ENCODE measurements around the gene ZDHHC3.

ZDHHC3 gene

DNA sequence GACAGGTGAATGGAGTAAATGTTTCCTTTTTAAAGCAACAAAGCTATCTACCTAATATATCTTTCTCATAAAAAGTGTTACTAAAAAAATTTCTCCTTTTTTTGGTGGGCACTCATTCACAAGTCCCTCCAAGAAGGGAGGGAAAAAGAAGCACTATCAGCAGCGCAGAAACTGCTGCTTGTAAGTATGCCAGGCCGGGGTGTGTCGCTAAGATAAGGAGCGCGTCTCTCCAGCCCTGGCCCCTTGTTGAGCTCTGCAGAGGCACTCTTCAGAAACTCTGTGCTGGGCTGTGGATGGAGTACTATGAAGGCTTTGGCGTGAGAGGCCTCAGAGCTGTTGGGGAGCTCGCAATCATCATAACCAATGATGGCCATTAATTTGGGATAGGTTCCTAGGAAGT lies 49.1 kb downstream of the ZDHHC3 start:
- peak; percentile 75 for DNase-seq (ENCODE audit: low spot score)

DNA sequence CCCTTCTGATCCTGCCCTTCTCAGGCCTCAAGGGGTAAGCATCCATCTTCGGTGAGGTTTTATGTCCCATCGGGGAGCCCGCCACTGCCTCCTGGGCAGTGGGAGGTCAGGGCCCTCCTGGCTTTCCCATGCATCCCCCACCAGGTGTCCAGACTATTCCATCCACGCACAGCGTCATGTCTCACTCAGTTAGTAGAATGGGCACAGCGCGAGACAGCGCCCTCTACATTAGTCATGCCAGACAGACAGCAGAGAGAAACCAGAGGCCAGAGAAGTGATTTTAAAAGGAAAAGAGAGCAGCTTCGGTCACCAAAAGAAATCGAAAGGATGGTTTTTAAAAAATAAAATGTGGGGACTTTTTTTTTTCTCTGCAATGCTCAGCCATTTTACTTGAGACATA lies 49.8 kb downstream of the ZDHHC3 start:
- DNase-seq (ENCODE audit: low spot score): peak; percentile 15

DNA sequence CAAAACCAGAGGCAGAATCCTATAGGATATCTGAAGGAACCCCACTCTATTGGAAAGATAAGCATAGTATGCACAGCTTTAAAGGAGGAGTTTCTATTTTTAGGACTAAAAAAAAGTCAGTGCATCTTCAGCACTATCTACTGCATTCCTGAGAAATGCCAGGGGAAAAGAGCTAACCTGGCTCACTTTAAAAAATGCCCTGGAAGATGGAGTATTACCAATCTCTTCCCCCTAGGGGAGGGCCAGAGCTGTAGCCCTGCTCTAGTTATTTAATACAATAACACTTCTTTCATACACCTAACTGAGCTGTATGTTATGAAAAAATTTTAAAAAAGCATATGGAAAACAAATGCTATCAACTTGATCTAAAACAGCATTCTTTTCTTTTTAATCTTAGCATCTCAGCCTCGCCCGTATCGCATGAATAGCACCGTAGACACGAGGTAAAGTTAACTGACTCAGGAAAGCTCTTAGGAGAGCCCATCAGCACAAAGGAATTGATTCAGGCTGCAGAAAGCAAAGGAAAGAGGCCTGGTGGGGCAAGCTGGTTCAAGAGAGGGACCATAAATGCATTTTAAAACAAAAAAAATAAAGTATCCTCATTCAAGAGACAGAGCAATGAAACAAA lies 51.4 kb downstream of the ZDHHC3 start:
- DNase-seq (ENCODE audit: low spot score): no peak

DNA sequence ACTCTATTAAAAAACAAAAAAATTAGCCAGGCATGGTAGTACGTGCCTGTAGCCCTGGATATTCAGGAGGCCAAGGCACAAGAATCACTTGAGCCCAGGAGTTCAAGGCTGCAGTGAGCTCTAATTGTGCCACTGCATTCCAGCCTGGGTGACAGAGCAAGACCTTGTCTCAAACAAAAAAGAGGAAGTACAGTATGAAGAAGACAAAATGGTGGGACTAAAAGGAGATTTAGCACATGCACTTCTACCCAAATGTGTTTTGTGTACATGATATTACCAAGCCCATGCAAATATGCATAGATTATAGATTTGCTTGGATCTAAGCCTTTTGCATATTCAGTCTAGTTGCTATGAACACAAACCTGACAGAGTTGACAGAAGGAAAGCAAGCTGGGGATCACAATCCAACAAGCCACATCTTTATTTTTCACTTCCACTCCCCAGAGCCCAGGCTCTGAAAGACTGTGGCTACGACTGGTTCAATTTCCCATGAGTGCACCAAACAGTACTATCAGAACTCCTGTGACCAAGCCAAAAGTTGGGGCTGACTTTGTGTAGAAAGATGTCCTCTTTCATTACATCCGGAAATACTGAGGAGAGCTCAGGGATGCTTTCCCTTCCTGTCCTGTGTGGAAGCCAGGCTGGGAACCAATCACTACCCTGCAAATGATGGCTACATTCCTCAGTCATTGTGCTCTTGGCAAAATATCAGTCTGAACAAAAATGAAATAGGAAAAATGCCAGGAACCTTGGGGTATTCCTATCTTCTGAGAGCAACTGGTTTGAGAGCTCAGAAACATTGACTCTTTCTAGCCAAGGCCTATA lies 52.1 kb downstream of the ZDHHC3 start:
- DNase-seq (ENCODE audit: low spot score): no peak

DNA sequence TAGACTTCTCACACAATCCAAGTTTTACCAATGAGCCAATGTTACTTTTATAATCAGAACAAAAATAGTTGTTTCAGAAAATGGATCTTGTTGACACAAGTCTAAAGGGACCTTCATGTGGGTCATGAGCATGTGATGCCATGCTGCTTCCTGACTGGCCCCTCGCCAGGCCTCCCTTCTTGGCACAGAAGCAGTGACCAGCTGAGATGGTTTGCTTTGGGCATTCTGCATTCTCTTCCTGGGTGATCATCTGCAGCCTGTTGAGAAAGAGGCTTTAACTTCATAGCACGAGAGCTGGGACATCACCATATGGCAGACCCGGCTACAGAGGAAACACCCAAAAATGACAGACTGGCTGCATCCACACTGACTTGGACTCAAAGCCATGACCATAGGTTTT lies 55.9 kb downstream of the ZDHHC3 start:
- DNase-seq (ENCODE audit: low spot score): no peak

DNA sequence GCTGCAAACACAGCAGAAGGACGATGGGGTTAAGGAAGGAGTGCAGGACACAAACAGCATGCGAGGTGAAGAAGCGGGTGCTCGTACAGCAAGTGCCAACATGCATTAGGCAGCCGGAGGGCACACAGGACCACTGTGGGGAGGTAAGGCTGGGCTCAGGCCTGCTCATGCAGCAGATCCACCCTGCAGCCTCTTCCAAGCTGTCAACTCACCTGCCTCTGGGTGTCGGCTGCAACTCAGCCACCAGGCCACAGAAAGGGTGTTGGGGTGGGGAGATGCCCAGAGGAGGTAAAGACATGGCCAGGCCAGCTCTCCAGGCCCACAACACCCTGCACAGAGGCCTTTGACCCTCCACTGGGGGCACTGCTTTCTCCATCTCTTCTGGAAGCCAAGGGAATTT lies 57.4 kb downstream of the ZDHHC3 start:
- no peak for DNase-seq (ENCODE audit: low spot score)

DNA sequence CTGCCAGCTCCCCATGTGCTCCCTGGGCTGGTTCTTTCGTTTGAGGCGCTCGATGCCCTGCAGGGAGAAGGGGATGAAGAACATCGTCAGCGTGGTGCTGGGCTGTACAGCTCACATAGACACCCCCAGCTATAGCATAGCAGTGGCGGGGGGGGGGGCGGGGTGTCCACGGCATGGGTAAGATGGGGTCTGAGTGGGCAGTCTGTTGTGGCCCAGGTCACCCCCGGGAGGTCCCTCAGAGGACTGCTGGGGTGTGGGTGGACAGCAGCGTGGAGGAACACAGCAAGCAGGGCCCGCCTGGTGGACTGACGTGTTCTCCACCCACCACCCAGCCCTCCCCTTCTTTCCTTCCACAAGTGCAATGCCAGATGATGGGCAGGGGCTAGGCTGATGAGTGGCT lies 57.9 kb downstream of the ZDHHC3 start:
- no peak for DNase-seq (ENCODE audit: low spot score)

DNA sequence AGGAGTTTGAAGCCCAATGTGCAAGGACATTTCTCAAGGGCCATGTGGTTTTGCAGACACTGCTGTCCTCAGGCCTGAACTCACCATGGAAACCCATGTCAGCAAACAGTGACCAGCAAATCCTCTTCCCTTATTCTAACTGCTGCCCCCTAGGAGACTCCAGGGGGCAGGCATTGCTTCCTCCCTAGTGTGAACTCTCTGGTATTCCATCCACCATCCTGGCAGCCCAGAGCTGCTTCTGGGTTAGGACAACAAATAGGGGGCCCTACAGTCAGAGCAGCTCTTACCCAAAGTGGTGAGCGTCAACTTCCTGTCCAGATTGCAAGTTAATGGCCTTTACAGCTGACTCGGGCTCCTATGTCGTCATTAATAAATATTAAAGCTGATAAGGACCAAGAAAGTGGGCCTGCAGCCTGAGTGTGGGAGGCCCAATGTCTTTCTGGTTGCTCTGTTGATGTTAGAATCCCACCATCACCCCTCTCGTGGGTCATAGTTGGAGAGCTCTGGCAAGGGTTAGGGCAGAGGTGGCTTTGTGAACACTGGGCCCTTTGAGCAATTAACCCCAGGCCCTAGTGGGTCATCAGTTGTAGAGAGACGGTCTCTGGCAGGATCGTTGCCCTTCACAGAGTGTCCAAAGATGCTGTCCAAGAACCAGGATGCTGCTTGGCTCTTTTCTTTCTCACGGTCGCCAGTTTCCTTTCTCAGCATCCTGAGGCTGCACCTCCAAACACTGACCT lies 60.1 kb downstream of the ZDHHC3 start:
- no peak for DNase-seq (ENCODE audit: low spot score)

DNA sequence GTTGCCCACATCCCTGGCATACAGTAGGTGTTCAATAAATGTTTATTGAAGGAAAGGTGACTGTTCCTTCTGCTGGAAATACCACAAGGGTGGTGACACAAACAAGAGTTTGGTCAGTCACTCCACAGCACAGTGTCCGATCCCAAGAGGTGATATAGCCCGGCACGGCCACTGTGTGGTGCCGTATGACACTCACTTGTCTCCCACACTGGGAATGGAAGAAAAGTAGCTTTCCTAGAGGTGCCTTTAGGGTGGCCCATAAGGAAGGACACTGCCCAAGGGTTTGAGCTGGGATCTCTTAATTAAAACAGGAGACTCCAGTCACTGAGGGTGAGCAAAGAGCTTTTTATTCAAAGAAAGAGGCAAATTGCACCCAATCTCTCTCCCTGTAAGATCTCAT lies 61.0 kb downstream of the ZDHHC3 start:
- DNase-seq (ENCODE audit: low spot score): peak; percentile 10

DNA sequence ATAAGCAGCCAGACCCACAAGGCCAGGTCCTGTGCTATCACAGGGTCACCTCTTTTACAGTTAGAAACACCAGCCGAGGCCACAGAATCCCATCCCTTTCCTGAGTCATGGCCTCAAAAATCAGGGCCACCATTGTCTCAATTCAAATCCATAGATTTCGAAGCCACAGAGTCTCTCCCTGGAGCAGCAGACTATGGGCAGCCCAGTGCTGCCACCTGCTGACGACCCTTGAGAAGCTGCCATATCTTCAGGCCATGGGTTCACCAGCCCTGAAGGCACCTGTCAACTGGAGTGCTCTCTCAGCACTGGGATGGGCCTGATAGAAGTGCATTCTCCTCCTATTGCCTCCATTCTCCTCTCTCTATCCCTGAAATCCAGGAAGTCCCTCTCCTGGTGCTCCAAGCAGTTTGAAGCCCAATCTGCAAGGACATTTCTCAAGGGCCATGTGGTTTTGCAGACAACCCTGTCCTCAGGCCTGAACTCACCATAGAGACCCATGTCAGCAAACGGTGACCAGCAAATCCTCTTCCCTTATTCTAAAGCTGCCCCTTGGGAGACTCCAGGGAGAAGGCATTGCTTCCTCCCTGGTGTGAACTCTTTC lies 62.0 kb downstream of the ZDHHC3 start:
- DNase-seq (ENCODE audit: low spot score): peak; percentile 72

DNA sequence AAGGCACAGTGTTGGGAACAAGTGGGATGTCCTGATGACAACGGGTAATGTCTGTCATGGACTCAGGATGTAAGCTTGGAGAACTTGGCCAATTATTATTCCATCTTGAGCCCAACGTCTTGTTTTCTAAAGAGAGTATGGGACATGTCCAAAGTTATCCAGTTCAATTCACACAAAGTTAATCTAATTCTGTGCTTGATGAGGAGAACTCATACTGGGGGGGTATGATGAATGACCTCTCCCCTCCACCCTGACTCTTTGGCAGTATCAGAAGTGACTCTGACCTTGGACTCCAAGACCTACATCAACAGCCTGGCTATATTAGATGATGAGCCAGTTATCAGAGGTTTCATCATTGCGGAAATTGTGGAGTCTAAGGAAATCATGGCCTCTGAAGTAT lies 65.3 kb downstream of the ZDHHC3 start:
- DNase-seq (ENCODE audit: low spot score): no peak

DNA sequence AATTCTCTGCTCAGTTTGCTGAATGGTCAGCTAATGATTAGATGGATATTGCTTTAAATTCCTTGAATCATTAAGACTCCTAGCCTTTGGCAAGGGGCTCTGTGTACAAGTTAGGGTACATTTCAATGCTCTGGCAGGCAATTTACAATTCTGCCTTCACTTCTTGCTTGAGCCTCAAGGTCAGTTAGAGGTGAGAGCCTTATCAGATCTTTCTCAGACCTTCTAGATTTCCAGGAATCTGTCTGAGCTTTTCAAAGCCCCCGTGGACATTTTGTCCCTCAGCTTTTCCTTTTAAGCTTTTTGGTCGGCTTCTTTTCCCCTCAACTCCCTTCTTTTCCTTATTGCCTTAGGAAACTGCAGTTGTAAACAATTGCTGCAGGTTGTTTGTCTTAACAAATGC lies 66.9 kb downstream of the ZDHHC3 start:
- no peak for DNase-seq (ENCODE audit: low spot score)

DNA sequence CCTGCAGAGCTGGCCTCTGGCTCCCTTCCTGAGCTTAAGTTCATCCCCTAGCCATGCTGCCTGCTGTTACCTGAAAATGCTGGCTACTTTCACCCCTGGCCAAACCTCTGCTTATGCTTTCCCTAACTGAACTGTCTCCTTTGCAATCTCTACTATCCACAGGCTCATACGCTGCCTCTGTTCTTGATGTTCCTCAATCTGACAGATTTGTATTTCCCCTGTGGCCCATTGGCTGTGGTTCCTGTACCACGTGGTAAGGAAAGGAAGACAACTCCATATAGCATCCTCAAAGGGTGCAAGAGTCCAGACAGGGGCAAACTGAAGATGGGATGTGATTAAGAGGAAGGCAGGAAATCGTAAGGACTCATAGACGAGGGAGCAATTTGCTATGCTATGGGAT lies 68.4 kb downstream of the ZDHHC3 start:
- no peak for DNase-seq (ENCODE audit: low spot score)

DNA sequence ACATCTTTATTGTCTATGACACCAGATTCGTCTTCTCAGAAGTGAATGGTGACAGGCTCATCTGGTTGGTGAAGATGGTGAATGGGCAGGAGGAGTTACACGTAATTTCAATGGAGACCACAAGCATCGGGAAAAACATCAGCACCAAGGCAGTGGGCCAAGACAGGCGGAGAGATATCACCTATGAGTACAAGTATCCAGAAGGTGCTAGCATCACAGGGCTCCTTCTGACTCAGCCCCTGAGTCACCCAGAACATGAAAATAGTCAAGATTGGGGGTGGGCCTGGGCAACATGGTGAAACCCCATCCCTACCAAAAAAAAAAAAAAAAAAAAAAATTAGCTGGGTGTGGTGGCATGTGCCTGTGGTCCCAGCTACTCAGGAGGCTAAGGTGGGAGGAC lies 69.0 kb downstream of the ZDHHC3 start:
- no peak for DNase-seq (ENCODE audit: low spot score)

DNA sequence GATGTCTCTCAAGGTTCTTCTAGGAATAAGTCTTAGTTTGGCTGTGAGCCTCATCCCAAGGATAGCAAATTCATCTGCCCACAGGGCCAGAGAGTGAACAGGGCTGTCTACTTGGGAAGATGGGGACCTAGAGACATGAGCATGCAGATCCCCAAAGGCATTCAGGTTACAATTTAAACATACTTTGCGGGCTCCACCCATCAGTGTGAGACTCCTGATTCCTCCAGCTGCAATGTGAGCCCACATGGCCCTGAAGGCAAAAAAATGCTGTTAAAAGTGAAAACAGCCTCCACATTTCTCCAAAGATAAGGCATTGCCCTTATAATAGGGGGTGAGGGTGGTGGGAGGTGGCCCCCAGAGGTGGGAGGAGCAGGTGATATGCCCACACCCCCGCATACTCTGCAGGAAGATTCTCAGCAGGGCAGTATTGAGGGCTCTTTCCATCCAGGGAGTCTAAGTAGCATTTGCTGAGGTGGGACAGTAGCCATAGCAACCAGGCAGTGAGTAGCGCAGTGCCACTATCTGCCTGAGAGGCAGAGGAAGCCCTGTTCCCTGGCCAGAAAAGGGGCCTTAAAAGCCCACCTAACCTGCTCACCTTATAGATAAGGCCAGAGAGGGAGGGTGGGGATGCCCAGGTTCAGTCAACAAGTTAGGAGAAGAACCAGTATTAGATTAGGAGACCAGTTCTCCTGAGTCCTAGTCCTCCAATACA lies 70.4 kb downstream of the ZDHHC3 start:
- no peak for DNase-seq (ENCODE audit: low spot score)

DNA sequence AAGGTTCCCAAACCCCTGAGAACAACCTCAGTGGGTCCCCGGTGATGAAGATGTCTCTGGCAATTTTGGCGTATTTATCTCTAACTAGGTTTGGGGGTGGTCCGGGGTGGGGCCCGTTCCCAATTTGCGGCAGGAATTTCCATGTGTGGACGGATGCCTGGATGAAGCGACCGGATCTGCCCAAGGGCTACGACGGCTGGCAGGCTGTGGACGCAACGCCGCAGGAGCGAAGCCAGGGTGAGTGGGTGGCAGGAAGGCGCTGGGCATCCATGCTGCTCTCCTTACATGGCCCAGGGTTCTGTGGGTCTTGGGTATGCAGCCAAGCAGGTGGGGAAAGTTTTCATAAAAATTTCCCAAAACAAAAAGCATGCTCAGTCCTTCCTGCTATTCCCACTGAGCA lies 72.2 kb downstream of the ZDHHC3 start:
- no peak for DNase-seq (ENCODE audit: low spot score)

DNA sequence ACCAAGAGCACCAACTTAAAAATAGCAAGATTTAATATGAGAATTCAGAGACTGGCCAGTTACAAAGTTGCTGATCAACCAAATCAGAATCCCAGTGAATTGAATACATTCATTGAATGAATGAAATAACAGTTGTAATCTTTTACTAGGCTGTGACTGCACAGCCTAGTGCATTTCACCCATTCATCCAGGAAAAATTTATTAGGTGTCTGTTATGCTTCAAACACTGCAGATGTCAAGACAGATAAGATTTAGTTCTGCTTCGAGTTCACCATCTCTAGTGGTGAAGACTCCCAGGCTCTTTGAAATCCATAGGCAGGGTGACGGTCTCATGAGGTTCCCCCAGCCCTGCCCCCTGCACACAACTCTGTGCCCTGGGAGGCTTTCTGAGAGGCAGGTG lies 72.7 kb downstream of the ZDHHC3 start:
- no peak for DNase-seq (ENCODE audit: low spot score)

DNA sequence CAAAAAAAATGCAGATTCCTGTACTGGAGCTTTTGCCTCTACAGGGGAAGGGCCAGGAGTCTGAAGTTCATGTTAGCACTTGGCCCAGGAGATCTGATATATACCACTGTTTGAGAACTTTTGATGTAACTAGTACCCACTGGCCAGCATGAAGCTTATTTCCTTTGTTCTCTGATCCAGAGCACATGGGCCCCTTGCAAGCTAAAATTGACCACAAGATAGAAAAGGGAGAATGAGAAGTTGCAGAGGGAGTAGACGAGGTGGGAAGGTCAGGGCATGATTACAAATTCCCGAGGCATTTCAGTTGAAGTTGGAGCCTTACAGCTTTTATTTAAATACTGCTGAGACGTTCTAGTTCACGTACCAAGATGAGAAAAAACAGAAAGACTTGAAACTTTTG lies 73.3 kb downstream of the ZDHHC3 start:
- no peak for DNase-seq (ENCODE audit: low spot score)

DNA sequence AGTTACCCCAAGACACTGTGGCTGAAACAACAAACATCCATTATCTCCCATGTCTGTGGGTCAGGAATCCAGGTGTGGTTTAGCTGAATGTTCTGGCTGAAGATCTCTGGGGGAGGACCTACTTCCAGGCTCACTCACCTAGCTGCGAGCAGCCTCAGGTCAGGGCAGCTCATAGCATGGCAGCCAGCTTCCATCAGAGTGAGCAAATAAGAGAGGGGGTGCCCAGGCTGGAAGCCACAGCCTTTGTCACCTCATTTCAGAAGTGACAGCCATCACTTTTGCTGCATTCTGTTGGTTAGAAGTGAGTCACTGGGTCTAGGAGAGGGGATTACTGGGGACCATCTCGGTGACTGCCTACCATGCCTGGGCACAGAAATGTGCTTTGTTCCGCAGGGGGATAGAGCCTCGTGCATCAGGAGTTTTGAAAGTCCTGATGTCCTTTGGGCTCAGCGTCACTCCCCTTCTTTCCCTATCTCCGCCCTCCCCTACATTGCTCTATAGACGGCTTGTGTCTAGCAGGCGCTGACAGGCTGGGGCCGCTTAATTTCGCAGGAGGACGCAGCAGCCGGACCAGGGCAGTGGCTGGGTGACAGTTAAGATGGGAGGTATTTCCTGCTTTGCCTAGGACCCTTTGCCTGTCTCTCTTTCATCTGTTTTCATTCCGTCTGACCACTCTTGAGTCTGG lies 76.1 kb downstream of the ZDHHC3 start:
- DNase-seq (ENCODE audit: low spot score): no peak

DNA sequence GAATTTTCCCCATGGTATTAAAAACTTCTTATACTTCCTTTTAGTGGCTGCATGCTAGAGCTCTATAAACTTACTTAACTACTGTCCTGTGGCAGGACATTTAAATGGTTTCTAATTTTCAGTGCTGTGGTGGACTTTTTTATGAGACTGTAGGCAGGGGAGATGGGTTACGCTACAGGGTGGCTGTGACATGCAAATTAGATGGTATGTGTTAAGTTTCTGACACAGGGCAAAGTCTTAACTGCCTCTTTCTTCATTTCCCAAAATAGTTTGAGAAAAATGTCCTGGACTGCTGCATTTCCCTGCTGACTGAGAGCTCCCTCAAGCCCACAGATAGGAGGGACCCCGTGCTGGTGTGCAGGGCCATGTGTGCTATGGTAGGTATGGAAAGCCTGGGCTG lies 79.5 kb downstream of the ZDHHC3 start:
- DNase-seq (ENCODE audit: low spot score): no peak

DNA sequence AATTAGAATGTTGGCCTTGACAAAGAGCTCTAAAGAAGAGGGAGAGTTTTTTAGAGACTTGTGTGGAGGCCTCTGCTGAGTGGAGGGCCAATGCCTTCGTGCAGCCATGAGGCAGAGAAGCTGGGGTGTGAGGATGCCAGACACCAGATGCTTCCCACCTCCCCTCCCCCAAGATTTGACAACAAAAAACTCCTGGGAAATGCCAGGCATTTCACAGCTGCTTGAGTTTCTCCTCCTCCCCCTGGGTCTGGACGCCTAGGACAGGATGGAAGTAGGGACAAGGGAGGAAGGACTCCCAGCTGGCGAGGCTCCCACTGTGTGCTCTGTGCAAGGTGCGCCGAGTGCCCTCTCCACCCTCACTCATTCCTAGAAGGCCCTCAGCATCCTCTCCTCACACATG lies 81.5 kb downstream of the ZDHHC3 start:
- DNase-seq (ENCODE audit: low spot score): no peak

DNA sequence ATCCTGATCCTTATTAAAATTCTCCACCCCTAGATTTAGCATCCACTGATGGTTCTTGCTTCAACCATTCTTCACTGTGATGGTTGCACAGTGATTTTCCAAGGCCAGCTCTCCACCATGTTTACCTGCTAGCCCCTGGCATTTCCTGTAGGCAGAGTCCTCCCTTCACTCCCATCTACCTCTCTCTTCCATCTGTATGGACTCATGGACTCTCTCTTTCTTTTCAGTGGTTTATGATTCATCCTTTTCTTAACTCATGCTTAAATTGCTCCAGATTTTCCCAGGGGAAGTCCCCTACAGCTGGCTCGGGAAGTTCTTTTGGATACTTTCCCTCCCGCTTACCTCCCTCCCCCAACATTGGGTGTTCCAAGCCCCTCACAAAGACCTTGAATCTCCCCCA lies 82.9 kb downstream of the ZDHHC3 start:
- no peak for DNase-seq (ENCODE audit: low spot score)

All from hematopoietic multipotent progenitor cell treated with erythropoietin and hydrocortisone succinate and interleukin-3 and kit ligand, for 17 days (in vitro differentiated cells).